ENCODE data around the gene RPS25. TPM values are rescaled to one million over a fixed set of nuclear protein-coding genes. Genes with fewer than 3 reads are reported as not detected.
"Not testable (repeated sequence)": the region's sequence is repeated elsewhere in the genome, so short reads cannot be mapped to it uniquely, and the experiment has no call there.

Gene RPS25
- total RNA-seq, 6 experiments from 2014 or later, result 326 to 822 (median 376) TPM

GRCh38 chr11:118997627-118998387 is 20.3 kb downstream of the RPS25 start, which contains the start of gene CENATAC:
CENATAC (plus strand) TSS chr11:118998138; CDS start chr11:118998198, 60 bp downstream.
- H3K27me3 ChIP-seq, result no peaks in the 10 kb centered on the region
- ATAC-seq (peak; percentile 99 to 100 (median 100)), DNase-seq (peak; percentile 97 to 98 (median 98))
- peak within 1 kb of the TSS; percentile 90 to 97 (median 97) for H3K4me3 ChIP-seq
- no peaks in the 10 kb centered on the region for H3K9me3 ChIP-seq
- TF ChIP-seq POLR2A (IDR thresholded peaks at IDR 0.05) (peak; percentile 81), CTCF (IDR thresholded peaks at IDR 0.05) (peak in 3 of 4 donors; percentile 10 to 23 (median 11))
- peak within 1 kb of the TSS; percentile 46 to 71 (median 49) for H3K27ac ChIP-seq
- WGBS (ENCODE audit: insufficient coverage, low coverage, low lambda C conversion rate, missing lambda C conversion rate), result 0% methylated on average over 14 of the region's 54 CpGs
- H3K4me1 ChIP-seq, result peaks cover 0 to 13% (median 6%) of the 10 kb centered on the region in 4 donors
- intact Hi-C loops (cut with DNase I), result no loop called here
- peaks cover 0 to 29% (median 6%) of the 10 kb centered on the region in 4 donors for H3K36me3 ChIP-seq

DNA sequence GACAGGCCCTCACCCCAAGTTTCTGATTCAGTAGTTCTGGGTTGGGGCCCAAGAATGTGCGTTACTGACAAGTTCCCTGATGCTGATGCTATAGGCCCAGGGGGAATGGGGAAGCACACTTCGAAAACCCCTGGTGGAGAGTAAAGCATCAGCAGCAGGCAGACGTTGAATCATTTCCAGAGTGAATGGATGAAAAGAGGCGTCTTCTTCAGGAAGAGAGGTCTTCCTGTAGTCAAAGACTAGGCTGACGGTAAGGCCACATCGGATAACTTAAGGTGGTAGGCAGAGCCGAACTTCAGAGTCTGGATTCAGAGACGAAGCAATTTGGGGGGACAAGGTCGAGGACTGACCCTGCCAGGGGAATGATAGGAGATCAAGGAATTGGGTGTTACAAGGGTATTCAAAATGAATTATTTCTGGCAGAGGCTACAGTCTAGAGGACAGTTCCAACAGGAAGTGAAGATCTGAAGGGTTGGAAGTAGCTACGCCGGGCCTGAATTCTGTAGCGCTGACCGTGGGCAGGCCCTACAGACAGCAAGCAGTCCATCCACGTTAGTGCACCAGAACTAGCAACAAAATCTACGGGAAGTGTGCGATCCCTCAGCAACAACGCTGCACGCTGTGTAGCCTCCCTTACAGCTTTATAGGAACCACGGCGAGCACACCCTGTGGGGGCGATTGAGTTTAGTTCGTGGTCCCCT is 21.1 kb downstream of the RPS25 start:
- no peak for TF ChIP-seq CTCF (IDR thresholded peaks at IDR 0.05)
- Histone ChIP-seq H3K27me3 (no peaks in the 10 kb centered on the region), H3K9me3 (no peaks in the 10 kb centered on the region), H3K4me1 (peaks cover 0 to 13% (median 6%) of the 10 kb centered on the region in 4 donors), H3K36me3 (peaks cover 0 to 22% (median 4%) of the 10 kb centered on the region in 4 donors), H3K4me3 (peak overlapping the region; percentile 90 to 97 (median 97)), H3K27ac (peak overlapping the region in 1 of 3 donors; percentile 22)
- ATAC-seq (peak; percentile 5 to 11 (median 10)), DNase-seq (no peak)
- 48% methylated on average over 9 of the region's 22 CpGs for WGBS (ENCODE audit: insufficient coverage, low coverage, low lambda C conversion rate, missing lambda C conversion rate)
- intact Hi-C loops (cut with DNase I), result no loop called here

DNA sequence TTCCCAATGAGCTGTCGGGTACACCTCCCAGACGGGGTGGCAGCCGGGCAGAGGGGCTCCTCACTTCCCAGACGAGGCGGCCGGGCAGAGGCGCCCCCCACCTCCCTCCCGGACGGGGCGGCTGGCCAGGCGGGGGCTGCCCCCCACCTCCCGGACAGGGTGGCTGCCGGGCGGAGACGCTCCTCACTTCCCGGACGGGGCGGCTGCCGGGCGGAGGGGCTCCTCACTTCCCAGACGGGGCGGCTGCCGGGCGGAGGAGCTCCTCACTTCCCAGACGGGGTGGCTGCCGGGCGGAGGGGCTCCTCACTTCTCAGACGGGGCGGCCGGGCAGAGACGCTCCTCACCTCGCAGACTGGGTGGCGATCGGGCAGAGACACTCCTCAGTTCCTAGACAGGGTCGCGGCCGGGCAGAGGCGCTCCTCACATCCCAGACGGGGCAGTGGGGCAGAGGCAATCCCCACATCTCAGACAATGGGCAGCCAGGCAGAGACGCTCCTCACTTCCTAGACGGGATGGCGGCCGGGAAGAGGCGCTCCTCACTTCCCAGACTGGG is 26.6 kb downstream of the RPS25 start:
- H3K36me3 ChIP-seq; H3K4me1 ChIP-seq; intact Hi-C loops (cut with DNase I); H3K4me3 ChIP-seq; DNase-seq; H3K27ac ChIP-seq; H3K9me3 ChIP-seq; H3K27me3 ChIP-seq; ATAC-seq: not testable (repeated sequence)
- WGBS (ENCODE audit: insufficient coverage, low coverage, low lambda C conversion rate, missing lambda C conversion rate), result 100% methylated on average over 1 of the region's 44 CpGs

GRCh38 chr11:118988280-118988679 is 29.9 kb downstream of the RPS25 start:
- no peaks in the 10 kb centered on the region for H3K27me3 ChIP-seq
- no peak for ATAC-seq
- no peaks in the 10 kb centered on the region for H3K36me3 ChIP-seq
- TF ChIP-seq CTCF (IDR thresholded peaks at IDR 0.05), result no peak
- TF ChIP-seq POLR2A (IDR thresholded peaks at IDR 0.05), result no peak
- DNase-seq, result no peak
- WGBS (ENCODE audit: insufficient coverage, low coverage, low lambda C conversion rate, missing lambda C conversion rate), result 85% methylated on average over 5 of the region's 5 CpGs
- H3K9me3 ChIP-seq, result no peaks in the 10 kb centered on the region
- no peak overlapping the region for H3K27ac ChIP-seq
- intact Hi-C loops (cut with DNase I), result no loop called here
- no peaks in the 10 kb centered on the region for H3K4me1 ChIP-seq
- H3K4me3 ChIP-seq, result no peak overlapping the region

Measured in right lobe of liver (tissue), 6 donors.